GM13977 (cell line): ENCODE measurements around the gene SUCLG1.
"Not testable (repeated sequence)": the region's sequence is repeated elsewhere in the genome, so short reads cannot be mapped to it uniquely, and the experiment has no call there.

Source experiments
- DNase-seq: peaks from one replicate; pipeline ENCODE4 v3.0.0; 2012; ENCODE audit warnings: low spot score
- in situ Hi-C: fragments of 300-500 bp; cut with MboI; formaldehyde crosslinking; loops from one replicate; pipeline ENCODE4 v1.12.0; 2022; ENCODE audit warnings: low sequenced_read_pairs, low pct_unique_long_range_greater_than_20kb, mixed read lengths, inconsistent platforms; ENCODE audit not compliant: unreplicated experiment
- TF ChIP-seq, protein P1 (sequence below): IDR thresholded peaks from 2 replicates; pipeline ENCODE4 v1.5.1; 2012; ENCODE audit warnings: mild to moderate bottlenecking, control low read depth; ENCODE audit not compliant: insufficient read depth; ENCODE audit errors: extremely low read depth, missing control alignments

SUCLG1 gene

GRCh38 chr2:84421791-84422190 lies 37.3 kb downstream of the SUCLG1 start:
- in situ Hi-C loops, result no loop called here
- TF ChIP-seq, protein P1, sequence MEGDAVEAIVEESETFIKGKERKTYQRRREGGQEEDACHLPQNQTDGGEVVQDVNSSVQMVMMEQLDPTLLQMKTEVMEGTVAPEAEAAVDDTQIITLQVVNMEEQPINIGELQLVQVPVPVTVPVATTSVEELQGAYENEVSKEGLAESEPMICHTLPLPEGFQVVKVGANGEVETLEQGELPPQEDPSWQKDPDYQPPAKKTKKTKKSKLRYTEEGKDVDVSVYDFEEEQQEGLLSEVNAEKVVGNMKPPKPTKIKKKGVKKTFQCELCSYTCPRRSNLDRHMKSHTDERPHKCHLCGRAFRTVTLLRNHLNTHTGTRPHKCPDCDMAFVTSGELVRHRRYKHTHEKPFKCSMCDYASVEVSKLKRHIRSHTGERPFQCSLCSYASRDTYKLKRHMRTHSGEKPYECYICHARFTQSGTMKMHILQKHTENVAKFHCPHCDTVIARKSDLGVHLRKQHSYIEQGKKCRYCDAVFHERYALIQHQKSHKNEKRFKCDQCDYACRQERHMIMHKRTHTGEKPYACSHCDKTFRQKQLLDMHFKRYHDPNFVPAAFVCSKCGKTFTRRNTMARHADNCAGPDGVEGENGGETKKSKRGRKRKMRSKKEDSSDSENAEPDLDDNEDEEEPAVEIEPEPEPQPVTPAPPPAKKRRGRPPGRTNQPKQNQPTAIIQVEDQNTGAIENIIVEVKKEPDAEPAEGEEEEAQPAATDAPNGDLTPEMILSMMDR, result no peak

DNA sequence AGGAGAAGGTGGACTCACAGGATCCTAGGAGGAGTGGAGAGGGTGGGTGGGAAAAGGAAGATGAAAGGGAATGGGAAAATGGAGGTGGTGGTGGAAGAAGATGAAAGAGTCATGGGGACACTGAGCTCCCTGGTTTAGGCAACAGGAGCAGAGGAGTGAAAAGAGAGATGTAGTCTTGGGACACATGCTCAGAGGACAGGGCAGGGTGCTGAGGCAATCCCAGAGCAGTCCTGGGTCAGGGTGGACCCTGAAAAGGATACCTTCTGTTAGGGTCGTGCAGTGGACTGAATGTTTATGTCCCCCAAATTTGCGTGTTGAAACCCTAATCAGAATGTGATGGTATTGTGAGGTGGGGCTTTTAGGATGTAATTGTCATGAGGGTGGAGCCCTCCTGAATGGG lies 37.9 kb downstream of the SUCLG1 start:
- in situ Hi-C loops, result no loop called here
- TF ChIP-seq, protein P1, result no peak
- DNase-seq, result no peak

More at GRCh38 chr2:84421791-84422190, 37.3 kb downstream of the SUCLG1 start:
- DNase-seq, result no peak

GRCh38 chr2:84417453-84418145 lies 41.5 kb downstream of the SUCLG1 start:
- DNase-seq, result no peak
- TF ChIP-seq, protein P1, result no peak
- in situ Hi-C loops, result no loop called here

GRCh38 chr2:84409531-84409930 lies 49.5 kb downstream of the SUCLG1 start:
- TF ChIP-seq, protein P1, result no peak
- in situ Hi-C loops, result no loop called here
- no peak for DNase-seq

DNA sequence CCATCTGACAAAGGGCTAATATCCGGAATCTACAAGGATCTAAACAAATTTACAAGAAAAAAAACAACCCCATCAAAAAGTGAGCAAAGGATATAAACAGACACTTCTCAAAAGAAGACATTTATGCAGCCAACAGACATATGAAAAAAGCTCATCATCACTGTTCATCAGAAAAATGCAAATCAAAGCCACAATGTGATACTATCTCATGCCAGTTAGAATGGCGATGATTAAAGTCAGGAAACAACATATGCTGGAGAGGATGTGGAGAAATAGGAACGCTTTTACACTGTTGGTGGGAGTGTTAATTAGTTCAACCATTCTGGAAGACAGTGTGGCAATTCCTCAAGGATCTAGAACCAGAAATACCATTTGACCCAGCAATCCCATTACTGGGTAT lies 57.0 kb downstream of the SUCLG1 start:
- in situ Hi-C loops, DNase-seq: not testable (repeated sequence)

DNA sequence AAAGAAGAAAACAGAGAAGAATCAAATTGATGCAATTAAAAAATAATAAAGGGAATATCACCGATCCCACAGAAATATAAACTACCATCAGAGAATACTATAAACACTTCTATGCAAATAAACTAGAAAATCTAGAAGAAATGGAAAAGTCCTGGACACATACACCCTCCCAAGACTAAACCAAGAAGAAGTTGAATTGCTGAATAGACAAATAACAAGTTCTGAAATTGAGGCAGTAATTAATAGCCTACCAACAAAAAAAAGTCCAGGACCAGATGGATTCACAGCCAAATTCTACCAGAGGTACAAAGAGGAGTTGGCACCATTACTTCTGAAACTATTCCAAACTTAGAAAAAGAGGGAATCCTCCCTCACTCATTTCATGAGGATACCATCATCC lies 59.2 kb downstream of the SUCLG1 start:
- in situ Hi-C loops, DNase-seq: not testable (repeated sequence)

DNA sequence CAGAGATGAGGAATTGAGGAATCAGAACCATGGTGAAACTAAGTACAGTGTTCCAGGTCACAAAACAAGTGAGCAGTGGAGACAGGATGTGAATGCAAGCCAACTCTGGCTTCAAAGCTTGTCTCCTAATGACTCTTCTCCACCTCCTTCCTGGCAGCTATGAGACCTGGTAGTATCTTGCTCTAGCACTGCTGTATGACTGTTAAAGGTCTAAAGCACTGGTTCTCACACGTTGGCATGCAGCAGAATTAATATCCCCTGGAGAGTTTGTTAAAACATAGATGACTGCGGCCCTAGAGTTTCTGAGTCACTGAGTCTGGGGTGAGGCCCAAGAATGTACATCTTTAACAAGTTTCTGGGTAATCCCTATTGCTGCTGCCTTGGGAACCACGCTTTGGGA lies 63.3 kb downstream of the SUCLG1 start:
- TF ChIP-seq, protein P1, result no peak
- DNase-seq, result no peak
- in situ Hi-C loops, result no loop called here

GRCh38 chr2:84394628-84395027 lies 64.5 kb downstream of the SUCLG1 start:
- in situ Hi-C loops, result no loop called here
- TF ChIP-seq, protein P1, result no peak
- no peak for DNase-seq
